K562 (cell line): ENCODE data around the gene SLC25A10. TPM values are rescaled to one million over a fixed set of nuclear protein-coding genes. Genes with fewer than 3 reads are reported as not detected.

Experiments
- ARID3A ChIP-seq: IDR thresholded peaks from 2 replicates; pipeline ENCODE4 v1.6.1; 2012; ENCODE audit warnings: low read depth, low read length, improper control_type of control experiment, borderline replicate concordance
- CEBPB ChIP-seq: fragments of 450-650 bp; IDR thresholded peaks from 2 replicates; pipeline ENCODE4 v1.6.1; 2016; ENCODE audit warnings: missing genetic modification characterization, missing compliant biosample characterization
- DIDO1 ChIP-seq: fragments of 450-650 bp; IDR thresholded peaks from 2 replicates; pipeline ENCODE4 v1.6.1; 2016; ENCODE audit warnings: low read depth, missing biosample characterization, missing genetic modification characterization
- DPF2 ChIP-seq: fragments of 450-650 bp; IDR thresholded peaks from 2 replicates; pipeline ENCODE4 v1.6.1; 2016
- EHMT2 ChIP-seq: fragments of 450-650 bp; IDR thresholded peaks from 2 replicates; pipeline ENCODE4 v1.6.1; 2018; ENCODE audit warnings: antibody characterized with exemption
- FOXA3 ChIP-seq, 2 experiments: fragments of 450-650 bp in 1 of 2; sonication (generic) in 1 of 2; formaldehyde crosslinking; IDR thresholded peaks in 1 of 2; conservative IDR thresholded peaks in 1 of 2; 2 replicates each; pipeline versions ENCODE4 v1.4.0 to v1.8.0; 2020 to 2022; ENCODE audit warnings: mild to moderate bottlenecking in 2 of 2, missing genetic modification reagents in 1 of 2
- ID3 ChIP-seq, 2 experiments: fragments of 250-450 bp in 1 of 2; fragments of 450-650 bp in 1 of 2; sonication (Bioruptor Pico) in 1 of 2; IDR thresholded peaks; 2 replicates each; pipeline versions ENCODE4 v1.6.1 to v1.8.0; 2016 to 2021; ENCODE audit warnings: mild to moderate bottlenecking in 2 of 2, moderate library complexity in 2 of 2, missing compliant biosample characterization in 1 of 2, missing genetic modification characterization in 1 of 2
- KDM4B ChIP-seq, 2 experiments: fragments of 450-650 bp in 1 of 2; sonication (generic) in 1 of 2; IDR thresholded peaks; 2 replicates each; pipeline ENCODE4 v1.6.1; 2016 to 2017; ENCODE audit warnings: borderline replicate concordance in 2 of 2, antibody characterized with exemption in 1 of 2, low read depth in 1 of 2, mild to moderate bottlenecking in 1 of 2
- NFRKB ChIP-seq: fragments of 450-650 bp; IDR thresholded peaks from 2 replicates; pipeline ENCODE4 v1.6.1; 2016; ENCODE audit warnings: low read depth
- NR0B1 ChIP-seq: fragments of 450-650 bp; IDR thresholded peaks from one replicate; pipeline ENCODE4 v1.6.1; 2018; ENCODE audit warnings: mild to moderate bottlenecking, moderate library complexity; ENCODE audit not compliant: partially characterized antibody
- NR1H2 ChIP-seq: sonication (generic); formaldehyde crosslinking; IDR thresholded peaks from 2 replicates; pipeline ENCODE4 v1.4.0; 2020; ENCODE audit warnings: mild to moderate bottlenecking, missing genetic modification reagents
- POLR3A ChIP-seq: IDR thresholded peaks from 2 replicates; pipeline ENCODE4 v1.6.1; 2011; ENCODE audit warnings: borderline replicate concordance, mild to moderate bottlenecking, moderate library complexity; ENCODE audit not compliant: insufficient read length, insufficient read depth; ENCODE audit errors: extremely low read depth
- RB1 ChIP-seq: fragments of 450-650 bp; IDR thresholded peaks from 2 replicates; pipeline ENCODE4 v1.6.1; 2017; ENCODE audit warnings: low read depth, mild to moderate bottlenecking
- TCF3 ChIP-seq: sonication (generic); formaldehyde crosslinking; IDR thresholded peaks from 2 replicates; pipeline ENCODE4 v1.4.0; 2020; ENCODE audit warnings: mild to moderate bottlenecking, missing genetic modification reagents
- ZBTB33 ChIP-seq: sonication (generic); formaldehyde crosslinking; IDR thresholded peaks from 2 replicates; pipeline ENCODE4 v1.8.1; 2023; ENCODE audit warnings: mild to moderate bottlenecking, missing genetic modification reagents
- ZFP91 ChIP-seq: sonication (generic); formaldehyde crosslinking; IDR thresholded peaks from 2 replicates; pipeline ENCODE4 v1.8.0; 2022; ENCODE audit warnings: mild to moderate bottlenecking, missing genetic modification reagents
- polyA plus RNA-seq, 8 experiments: library from polyadenylated mRNA; depleted of rRNA in 4 of 8; stranded (reverse) in 5 of 8; unstranded in 3 of 8; fragments of >200 nt; fragmentation: Nextera tagmentation in 2 of 8; fragmentation: Illumina TruSeq in 1 of 8; extraction: Ambion mirVana in 2 of 8; extraction: Trizol in 1 of 8; gene quantifications; 2 replicates each; pipeline versions ENCODE4 v1.2.1 to v1.2.3, GENCODE V29; 2011 to 2014; ENCODE audit warnings: inconsistent platforms in 1 of 8, missing spikeins in 1 of 8
- total RNA-seq, 7 experiments: library from RNA; depleted of rRNA in 6 of 7; stranded (reverse); fragments of >200 nt in 6 of 7; fragmentation: Illumina TruSeq in 2 of 7; extraction: Trizol in 2 of 7; gene quantifications; 2 replicates each; pipeline versions ENCODE4 v1.2.1 to v1.2.3, GENCODE V29; 2011 to 2021; ENCODE audit warnings: low replicate concordance in 1 of 7

SLC25A10 gene
- total and polyA plus RNA-seq, 9 of the 15 experiments (the other 6 are each of a cell fraction or from before 2014, with no cell fraction given): 0.10 to 85.6 (median 34.3) TPM

GRCh38 chr17:81665205-81666091 is 46.6 kb upstream of the SLC25A10 start (continued):
- TF ChIP-seq NR0B1: no peak
- 0 out of 2 replicates have a peak, but pooled peaks have one; percentile 49 for TF ChIP-seq ZBTB33 (CRISPR knock-in tag)
- no peak for TF ChIP-seq RB1
- peak; percentile 69; the same call in 1 of the 2 replicates for TF ChIP-seq CEBPB (tag)
- no peak for TF ChIP-seq ARID3A
- TF ChIP-seq DPF2: no peak
- TF ChIP-seq TCF3 (CRISPR knock-in tag): no peak
- TF ChIP-seq POLR3A: no peak
- peak; percentile 83; the same call in 1 of the 2 replicates for TF ChIP-seq NFRKB
- no peak for TF ChIP-seq ID3 (CRISPR knock-in tag; IDR thresholded peaks at IDR 0.05)
- peak; percentile 95 for TF ChIP-seq ID3 (tag; IDR thresholded peaks at IDR 0.05)
- TF ChIP-seq EHMT2: no peak
- no peak for TF ChIP-seq ZFP91 (CRISPR knock-in tag)
- no peak for TF ChIP-seq FOXA3 (CRISPR knock-in tag; conservative IDR thresholded peaks at IDR 0.05 in 1 of 2, IDR thresholded peaks at IDR 0.05 in 1 of 2)
- TF ChIP-seq KDM4B (IDR thresholded peaks at IDR 0.05; ENCODE audit: borderline replicate concordance in 2 of 2, low read depth in 1 of 2): no peak
- TF ChIP-seq DIDO1: no peak
- no peak; the same call in 1 of the 2 replicates for TF ChIP-seq NR1H2 (CRISPR knock-in tag)
